HG02970 (cell line): Measurements from ENCODE around the gene TNIP3.
"Not testable (repeated sequence)": the region's sequence is repeated elsewhere in the genome, so short reads cannot be mapped to it uniquely, and the experiment has no call there.

ENCODE experiments used
- ATAC-seq: cut with Tn5 transposase; IDR thresholded peaks from one replicate; pipeline ENCODE4 v1.9.1; 2021; ENCODE audit warnings: mild to moderate bottlenecking, moderate library complexity, moderate number of reproducible peaks; ENCODE audit not compliant: unreplicated experiment, low FRiP score

Gene TNIP3

DNA sequence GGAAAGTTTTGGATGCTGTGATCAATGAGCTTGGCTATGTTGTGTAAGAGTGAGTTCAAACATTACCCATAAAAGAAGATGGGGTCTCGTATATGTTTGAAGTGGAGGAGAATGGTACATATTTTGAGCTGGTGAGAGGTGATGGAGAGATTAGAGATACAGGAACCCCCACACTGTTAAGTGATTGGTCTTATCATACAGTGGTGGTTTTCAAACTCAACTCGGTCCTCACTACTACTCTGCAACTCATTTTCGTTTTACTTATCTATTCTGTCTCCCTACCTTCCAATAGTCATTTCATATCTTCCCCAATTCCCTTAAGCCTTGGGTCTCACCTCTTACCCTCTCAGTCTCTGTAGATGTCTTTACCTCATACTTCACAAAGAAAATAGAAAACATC lies 16.4 kb upstream of the TNIP3 start:
- no peak for ATAC-seq

- ATAC-seq: no peak
Observed at GRCh38 chr4:121177246-121178137, 13.4 kb upstream of the TNIP3 start.

DNA sequence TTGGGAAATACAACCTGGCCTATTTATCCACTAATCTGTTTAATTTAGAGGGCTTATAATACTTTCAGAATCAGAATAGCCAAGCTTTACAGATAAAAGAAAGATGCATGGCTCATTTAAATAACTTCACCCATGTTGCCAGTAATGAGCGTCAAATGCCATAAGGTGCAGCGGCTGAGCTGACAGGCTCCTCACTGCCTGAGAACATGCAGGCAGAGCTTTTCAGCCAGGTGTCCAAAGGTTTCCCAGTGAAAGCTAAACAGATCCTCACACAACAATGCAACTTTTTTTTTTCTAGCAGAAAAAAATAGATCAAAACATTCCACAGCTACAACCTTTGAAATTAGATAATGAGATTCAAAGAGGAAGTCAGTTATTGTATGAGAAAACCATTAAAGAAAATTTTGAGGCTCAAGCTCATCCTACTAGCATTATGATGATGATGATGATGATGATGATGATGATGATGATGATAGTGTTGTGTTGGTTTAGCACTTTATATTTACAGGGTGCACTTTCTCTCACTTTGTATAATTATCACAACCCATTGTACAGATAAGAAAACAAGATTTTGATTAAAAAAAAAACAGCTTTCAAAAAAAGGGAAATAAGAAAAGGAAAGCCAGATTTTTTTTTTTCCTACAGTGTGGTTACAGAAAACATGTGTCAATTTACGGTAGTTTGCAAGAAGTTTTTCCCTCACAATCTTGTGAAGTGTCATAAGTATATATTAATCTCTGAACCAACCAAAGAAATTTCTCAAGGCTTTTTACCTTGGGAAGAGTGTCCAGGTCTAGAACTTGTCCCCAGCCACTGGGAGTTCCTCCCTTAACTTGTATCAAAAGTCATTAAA lies 12.2 kb upstream of the TNIP3 start:
- ATAC-seq: no peak

DNA sequence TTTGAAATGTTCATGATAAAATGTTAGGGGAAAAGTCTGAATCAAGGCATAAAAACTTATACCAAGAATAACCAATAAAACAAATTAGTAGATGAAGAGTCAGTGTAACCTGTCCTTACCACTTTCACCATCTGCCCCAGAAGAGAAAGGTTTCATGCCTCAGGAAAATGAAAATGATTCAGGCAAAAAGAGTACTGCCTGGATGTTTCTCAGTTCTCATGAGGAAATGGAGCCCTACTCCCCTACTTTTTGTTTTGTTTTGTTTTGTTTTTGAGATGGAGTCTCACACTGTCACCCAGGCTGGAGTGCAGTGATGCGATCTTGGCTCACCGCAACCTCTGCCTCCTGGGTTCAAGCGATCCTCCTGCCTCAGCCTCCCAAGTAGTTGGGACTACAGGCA lies 7.4 kb upstream of the TNIP3 start:
- ATAC-seq: not testable (repeated sequence)

- ATAC-seq: no peak
Observed at GRCh38 chr4:121168446-121169281, 4.5 kb upstream of the TNIP3 start.

- no peak for ATAC-seq
Observed at GRCh38 chr4:121166976-121167375, 2.9 kb upstream of the TNIP3 start.

GRCh38 chr4:121165206-121165605 lies 1.1 kb upstream of the TNIP3 start:
- no peak for ATAC-seq

- ATAC-seq: no peak
Observed at GRCh38 chr4:121156822-121157769, 7.0 kb downstream of the TNIP3 start.

DNA sequence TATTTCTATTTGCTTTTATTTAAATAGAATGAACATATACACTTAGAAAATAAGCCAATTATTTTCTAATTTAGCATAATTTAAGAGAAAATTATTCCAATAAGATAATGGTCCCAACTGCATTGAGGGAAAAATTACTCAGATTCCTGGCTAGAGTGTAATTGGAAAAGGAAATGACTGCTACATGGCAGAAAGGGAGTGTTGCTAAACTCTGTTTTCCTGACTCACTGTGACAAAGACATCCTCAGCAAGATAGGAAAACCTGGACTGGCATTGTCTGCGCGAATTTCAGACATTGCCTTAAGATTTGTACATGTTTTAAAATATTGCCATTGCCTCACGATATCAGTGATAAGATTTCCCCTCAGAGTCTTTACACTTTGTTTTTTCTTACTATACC lies 8.2 kb downstream of the TNIP3 start:
- no peak for ATAC-seq

DNA sequence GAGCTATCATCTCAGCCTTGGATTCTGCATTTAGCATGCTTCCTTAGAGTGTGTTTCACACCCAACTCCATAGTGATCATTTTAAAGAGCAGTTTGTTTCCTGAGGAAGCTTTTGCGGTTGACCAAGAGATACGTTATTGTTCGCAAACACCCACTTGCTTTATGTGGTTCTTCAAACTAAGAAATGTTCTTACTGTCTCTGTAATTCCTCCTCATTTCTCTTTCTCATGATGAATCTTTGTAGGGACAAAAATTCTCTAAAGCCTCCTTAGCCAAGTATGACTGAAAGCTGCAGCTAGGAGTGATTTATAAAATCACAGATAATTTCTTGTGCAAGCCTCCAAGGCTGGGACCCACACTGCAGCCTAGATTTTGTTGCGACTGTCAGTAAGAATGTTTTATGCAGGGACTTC lies 10.0 kb downstream of the TNIP3 start:
- no peak for ATAC-seq

- no peak for ATAC-seq
Observed at GRCh38 chr4:121151942-121152341, 12.2 kb downstream of the TNIP3 start.

DNA sequence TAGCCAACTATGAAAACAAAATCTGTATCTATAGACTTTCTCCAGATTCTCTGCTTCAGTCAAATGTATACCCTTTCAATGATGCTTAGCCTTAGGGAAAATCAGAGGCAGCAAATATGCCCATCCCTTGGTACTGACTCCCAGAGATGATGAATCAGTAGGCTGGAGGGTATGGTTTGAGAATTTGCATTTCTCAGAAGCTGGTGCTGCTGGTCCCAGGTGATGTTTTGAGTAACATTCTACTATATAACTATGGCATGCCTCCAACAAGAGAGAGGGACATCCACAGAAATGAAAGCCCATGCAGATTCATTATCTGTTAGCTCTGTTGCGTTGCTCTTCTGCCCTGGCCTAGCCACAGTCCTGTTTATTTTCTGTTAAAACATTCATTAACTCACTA lies 13.6 kb downstream of the TNIP3 start:
- ATAC-seq: no peak

DNA sequence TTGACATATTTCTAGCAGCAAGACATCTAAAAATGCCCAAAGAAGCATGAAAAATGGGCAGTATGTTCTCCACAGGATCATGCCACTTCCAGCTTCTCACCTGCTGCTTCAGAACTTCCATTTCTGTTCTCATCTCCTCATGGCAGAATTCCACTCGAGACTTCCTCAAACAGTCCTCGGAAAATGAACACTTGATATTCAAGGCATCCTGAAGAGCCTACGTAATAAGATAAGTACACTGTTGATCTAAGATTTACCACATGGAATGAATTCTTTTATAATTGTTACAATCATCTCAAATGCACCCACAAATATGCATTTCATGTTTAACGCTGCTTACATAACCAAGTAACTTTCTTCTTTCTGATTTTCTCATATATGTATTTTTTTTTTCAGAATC lies 14.1 kb downstream of the TNIP3 start:
- no peak for ATAC-seq

DNA sequence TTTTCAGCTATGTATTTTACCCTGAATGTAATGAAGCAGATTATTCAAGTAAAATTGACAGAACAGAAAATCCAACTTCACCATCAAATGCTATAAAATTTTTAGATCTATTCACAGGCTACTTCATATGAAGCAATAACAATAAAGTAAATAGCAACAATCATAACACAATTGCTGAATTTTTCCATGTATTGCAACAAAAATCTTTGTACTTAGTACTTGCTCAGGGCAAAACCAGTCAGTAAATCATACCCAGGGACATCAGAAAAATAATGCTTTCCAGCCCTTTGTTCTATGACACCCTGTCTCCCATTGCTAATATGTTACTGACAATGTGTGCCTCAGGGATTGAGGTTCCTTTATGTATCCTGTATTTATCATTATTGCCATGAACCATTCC lies 15.5 kb downstream of the TNIP3 start:
- no peak for ATAC-seq

GRCh38 chr4:121148000-121148399 lies 16.1 kb downstream of the TNIP3 start:
- no peak for ATAC-seq

- no peak for ATAC-seq
Observed at GRCh38 chr4:121146530-121146929, 17.6 kb downstream of the TNIP3 start.

- no peak for ATAC-seq
Observed at GRCh38 chr4:121145430-121145829, 18.7 kb downstream of the TNIP3 start.

DNA sequence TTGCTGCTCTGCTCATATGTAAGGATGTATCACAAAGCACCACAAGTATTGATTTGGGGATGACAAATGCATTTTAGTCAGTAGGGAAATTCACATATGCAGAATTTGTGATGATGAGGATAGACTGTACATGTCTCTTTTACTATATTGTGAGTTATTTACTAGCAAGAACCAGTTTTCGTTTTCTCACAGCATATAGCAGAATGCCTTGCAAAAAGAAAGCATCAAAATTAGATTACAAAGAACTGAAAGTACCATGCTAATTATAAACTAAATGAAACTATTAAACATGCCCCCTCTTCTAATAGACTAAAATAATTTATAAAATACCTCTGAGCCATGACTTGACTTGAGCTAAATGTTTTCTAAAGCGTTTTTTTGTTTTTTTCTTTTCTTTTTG lies 20.1 kb downstream of the TNIP3 start:
- no peak for ATAC-seq

GRCh38 chr4:121143131-121143530 lies 21.0 kb downstream of the TNIP3 start:
- no peak for ATAC-seq
